Measurements from ENCODE around the gene SLC28A3.

The SLC28A3 gene

GRCh38 chr9:84239343-84239742 lies 101.2 kb downstream of the SLC28A3 start:
- DNase-seq (ENCODE audit: low spot score): no peak

- DNase-seq (ENCODE audit: low spot score): peak; percentile 8
Measured at GRCh38 chr9:84238652-84239051, 101.9 kb downstream of the SLC28A3 start.

- DNase-seq (ENCODE audit: low spot score): no peak
Measured at GRCh38 chr9:84235511-84235910, 105.0 kb downstream of the SLC28A3 start.

- DNase-seq (ENCODE audit: low spot score): no peak
Measured at GRCh38 chr9:84230355-84231145, 110.0 kb downstream of the SLC28A3 start.

GRCh38 chr9:84229191-84229590 lies 111.4 kb downstream of the SLC28A3 start:
- no peak for DNase-seq (ENCODE audit: low spot score)

GRCh38 chr9:84228130-84228720 lies 112.3 kb downstream of the SLC28A3 start:
- DNase-seq (ENCODE audit: low spot score): no peak

- no peak for DNase-seq (ENCODE audit: low spot score)
Measured at GRCh38 chr9:84226126-84226525, 114.4 kb downstream of the SLC28A3 start.

All from SW480 (cell line).